GM21390 (cell line): ENCODE data around the gene CTSE.

Experiments used
- ATAC-seq: cut with Tn5 transposase; IDR thresholded peaks from one replicate; pipeline ENCODE4 v1.9.1; 2021; ENCODE audit not compliant: unreplicated experiment

The CTSE gene

DNA sequence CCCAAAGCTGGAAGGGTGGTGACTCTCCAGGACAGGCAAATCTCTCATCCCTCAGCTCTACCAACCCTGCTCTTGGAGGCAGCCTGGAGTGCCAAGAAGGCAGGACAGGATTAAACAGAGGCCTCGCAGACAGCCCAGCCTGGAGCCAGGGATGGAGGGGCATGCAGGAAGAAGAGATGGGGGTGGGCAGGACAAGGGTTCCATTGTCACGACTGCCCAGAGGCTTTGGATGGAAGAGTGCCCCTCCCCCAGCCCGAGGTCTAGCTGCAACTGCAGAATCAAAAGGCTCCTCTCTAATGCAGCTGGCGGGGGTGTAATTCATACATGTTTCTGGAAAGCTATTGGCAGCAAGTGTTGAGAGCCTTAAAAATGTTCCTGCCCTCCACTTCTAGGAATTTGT, 29.3 kb downstream of the CTSE start:
- no peak for ATAC-seq

GRCh38 chr1:205993068-205993467, 30.6 kb downstream of the CTSE start:
- ATAC-seq: no peak

GRCh38 chr1:205992218-205992882, 31.3 kb downstream of the CTSE start:
- ATAC-seq: no peak

DNA sequence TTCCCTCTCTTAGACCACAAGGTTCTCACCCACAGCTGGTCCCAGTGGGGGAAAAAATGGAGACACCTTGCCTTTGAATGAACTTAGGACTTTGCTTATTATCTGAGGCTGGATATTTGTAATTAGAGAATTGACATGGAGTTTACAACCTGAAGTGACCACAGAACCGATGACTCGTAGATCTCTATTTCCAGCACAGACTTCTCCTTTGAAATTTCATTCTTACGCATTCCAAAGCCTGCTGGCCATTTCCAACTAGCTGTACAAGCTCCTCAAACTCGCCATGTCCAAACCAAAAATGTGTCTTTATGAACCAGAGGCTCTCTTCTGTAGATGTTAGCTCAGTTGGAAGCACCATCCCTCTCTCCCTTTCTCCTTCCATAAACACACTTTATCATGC, 32.5 kb downstream of the CTSE start:
- ATAC-seq: no peak

GRCh38 chr1:205990226-205990625, 33.5 kb downstream of the CTSE start:
- ATAC-seq: no peak

DNA sequence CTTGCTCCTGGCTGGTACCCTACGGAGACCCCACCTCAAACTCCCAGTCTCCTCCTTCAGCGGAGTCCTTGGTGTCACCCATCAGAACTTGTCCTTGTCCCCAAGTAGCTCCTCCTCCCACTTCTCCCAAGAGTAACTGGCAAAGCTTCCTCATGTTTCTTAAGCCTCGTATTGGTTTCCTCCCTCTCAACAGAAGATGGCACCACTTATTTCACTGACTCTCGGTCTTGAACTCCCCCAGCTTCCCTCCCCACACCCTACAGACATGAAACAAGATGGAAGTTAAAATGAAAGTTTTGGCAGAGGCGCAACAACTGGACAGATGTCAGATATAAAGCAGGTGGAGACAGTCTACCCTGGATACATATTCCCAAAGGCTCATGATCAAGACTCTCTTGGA, 33.9 kb downstream of the CTSE start:
- ATAC-seq: no peak

- ATAC-seq: no peak
Observed at GRCh38 chr1:205988585-205988995, 35.1 kb downstream of the CTSE start.

DNA sequence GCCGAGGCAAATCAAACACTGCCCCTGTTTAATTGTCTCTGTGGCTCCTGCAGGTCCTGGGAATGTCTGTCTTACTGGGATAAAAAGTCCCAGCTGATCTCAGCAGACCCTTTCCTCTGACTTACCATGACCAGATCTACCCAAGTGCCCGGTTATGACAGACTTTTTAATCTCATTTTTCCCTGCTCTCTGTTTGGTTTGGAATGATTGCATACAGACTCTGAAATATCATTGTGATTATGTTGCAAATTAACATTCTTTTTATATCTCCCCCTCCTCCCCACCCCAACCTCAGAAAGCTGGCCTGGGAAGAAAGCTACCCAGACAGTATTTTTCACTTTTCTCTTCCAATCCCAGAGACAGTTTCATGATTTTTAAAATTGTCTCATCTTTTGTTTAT, 36.8 kb downstream of the CTSE start:
- no peak for ATAC-seq

- ATAC-seq: no peak
Observed at GRCh38 chr1:205986292-205986691, 37.4 kb downstream of the CTSE start.

GRCh38 chr1:205985330-205986005, 38.2 kb downstream of the CTSE start:
- ATAC-seq: no peak

- no peak for ATAC-seq
Observed at GRCh38 chr1:205983925-205984725, 39.6 kb downstream of the CTSE start.

DNA sequence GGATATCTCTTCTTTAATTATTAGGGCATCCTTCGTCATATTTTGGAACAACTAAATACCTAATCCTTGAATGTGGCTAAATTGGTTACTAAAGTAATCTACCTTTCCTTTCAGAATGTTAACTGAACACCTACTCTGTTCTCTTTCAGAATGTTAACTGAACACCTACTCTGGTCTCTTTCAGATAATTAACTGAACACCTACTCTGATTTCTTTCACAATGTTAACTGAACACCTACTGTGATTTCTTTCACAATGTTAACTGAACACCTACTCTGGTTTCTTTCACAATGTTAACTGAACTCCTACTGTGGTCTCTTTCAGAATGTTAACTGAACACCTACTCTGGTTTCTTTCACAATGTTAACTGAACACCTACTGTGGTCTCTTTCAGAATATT, 42.4 kb downstream of the CTSE start:
- ATAC-seq: no peak

DNA sequence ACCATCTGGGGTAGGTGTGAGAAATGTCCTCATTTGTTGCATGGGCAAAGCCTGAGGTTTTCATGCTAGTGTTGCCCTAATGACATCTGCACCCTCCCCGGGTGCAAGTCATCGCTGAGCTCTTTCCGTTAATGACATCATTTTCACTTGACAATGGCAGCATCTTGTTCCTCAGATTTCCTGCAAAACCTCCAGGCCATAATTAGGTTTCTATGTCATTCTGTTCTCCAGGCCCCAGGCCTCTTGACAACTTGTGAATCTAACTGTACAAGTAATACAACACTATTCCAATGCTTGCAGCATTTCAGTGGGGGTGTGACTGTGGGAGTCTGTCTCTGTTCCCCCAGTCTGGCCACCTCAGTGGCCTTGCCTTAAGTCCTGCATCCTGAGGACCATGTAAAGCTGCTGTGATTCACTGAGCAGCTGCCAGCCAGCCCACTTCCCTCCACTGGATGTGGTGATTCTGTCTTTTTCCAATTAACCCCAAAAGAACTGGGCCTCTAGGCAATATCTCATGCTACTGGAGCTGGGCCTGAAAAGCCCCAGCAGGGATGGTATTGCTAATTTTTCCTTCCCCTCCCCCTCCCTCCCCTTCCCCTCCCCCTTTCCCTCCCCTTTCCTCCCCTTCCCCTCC, 43.3 kb downstream of the CTSE start:
- ATAC-seq: no peak

DNA sequence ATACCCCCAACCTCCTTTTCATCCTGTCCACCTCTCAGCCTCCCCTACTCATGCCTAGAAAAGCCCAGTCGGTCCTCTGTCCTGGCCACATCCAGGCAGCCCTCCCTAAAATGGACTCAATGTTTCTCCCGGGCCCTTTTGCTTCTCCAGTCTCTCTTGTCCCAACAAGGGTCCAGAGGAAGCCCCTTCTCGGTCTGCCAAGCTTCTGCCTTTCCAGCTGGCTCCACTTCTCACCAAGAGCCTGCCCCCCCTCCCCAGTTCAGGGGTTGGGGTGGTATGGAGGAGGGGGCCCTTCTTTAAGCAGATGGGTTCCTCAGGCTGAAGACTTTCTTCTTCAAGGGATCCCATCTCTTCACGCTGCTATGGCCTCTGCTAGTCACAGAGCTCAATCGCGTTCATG, 44.4 kb downstream of the CTSE start:
- no peak for ATAC-seq

- no peak for ATAC-seq
Observed at GRCh38 chr1:205978676-205979075, 45.0 kb downstream of the CTSE start.

DNA sequence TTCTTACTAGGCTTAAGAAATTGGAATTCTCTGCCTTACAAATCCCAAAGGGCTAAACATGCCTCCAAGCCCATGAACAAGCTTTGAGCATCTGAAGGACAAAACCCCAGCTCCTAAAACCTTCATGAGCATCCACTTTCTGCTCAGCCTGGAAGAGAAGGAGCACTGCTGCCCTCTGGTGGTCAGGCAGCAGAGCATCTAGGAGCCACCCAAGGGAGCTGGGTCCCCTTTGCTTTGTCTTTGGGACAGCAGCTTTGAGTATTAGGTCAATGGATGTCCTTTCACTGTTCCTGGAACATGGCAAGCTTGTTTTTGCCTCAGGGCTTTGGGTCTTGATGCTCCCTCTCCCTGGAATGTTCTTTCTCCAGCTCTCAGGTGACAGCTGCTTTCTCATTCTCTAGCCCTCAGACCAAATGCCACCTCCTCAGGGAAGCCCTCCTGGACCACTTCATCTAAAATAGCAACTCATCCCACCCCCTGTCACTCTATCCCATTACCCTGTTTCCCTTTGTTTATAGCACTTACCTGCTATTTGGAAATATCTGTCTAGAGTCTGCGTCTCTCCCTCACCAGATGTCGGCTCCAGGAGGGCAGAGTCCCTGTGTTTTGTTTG, 46.2 kb downstream of the CTSE start:
- ATAC-seq: no peak

- ATAC-seq: no peak
Observed at GRCh38 chr1:205976708-205977401, 46.8 kb downstream of the CTSE start.

- no peak for ATAC-seq
Observed at GRCh38 chr1:205976036-205976435, 47.7 kb downstream of the CTSE start.

DNA sequence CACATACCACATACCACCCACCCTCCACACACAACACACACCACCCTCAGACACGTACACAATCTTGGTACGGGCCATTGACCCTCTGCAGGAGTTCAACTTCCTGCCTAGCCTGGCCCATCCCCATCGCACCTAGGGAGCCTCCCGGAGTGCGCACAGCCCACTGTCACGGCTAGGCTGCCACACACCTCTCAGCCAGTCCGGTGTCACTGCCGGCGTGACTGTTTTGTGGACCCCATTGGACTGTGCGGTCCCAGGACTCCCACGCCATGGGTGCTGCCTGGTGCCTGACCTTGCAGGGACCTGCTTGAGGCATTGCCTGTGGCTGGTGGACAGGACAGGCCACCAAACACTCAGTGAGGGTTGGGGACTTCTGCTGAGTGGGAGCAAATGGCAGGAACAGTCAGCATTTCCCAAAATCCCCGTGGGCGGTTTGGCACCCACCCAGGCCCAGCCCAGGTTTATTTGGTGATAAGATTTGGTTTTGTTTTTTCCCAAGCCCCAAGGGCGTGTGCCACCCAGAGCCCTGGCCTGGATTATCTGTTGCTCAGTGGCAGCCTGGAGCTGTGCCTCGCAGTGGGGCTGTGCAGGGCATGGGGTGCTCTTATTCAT, 48.2 kb downstream of the CTSE start:
- ATAC-seq: no peak

DNA sequence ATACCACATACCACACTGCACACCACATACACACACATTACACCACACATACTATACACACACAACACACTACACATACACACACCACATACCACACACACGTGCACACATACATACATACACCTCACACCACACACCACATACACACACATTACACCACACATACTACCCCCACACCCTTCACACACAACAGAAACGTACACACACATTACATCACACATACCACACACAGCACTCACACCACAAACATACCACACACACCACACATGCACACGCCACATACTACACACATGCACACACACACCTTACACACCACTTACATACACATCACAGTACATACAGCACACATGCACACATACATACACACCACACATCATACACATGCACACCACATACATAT, 49.0 kb downstream of the CTSE start:
- ATAC-seq: no peak
